ENCODE data around the gene POU2AF1. TPM values are rescaled to one million over a fixed set of nuclear protein-coding genes. Genes with fewer than 3 reads are reported as not detected.

POU2AF1 gene, protein sequence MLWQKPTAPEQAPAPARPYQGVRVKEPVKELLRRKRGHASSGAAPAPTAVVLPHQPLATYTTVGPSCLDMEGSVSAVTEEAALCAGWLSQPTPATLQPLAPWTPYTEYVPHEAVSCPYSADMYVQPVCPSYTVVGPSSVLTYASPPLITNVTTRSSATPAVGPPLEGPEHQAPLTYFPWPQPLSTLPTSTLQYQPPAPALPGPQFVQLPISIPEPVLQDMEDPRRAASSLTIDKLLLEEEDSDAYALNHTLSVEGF
- 1 to 10 TPM; 1.6 to 2.4 TPM for total RNA-seq

DNA sequence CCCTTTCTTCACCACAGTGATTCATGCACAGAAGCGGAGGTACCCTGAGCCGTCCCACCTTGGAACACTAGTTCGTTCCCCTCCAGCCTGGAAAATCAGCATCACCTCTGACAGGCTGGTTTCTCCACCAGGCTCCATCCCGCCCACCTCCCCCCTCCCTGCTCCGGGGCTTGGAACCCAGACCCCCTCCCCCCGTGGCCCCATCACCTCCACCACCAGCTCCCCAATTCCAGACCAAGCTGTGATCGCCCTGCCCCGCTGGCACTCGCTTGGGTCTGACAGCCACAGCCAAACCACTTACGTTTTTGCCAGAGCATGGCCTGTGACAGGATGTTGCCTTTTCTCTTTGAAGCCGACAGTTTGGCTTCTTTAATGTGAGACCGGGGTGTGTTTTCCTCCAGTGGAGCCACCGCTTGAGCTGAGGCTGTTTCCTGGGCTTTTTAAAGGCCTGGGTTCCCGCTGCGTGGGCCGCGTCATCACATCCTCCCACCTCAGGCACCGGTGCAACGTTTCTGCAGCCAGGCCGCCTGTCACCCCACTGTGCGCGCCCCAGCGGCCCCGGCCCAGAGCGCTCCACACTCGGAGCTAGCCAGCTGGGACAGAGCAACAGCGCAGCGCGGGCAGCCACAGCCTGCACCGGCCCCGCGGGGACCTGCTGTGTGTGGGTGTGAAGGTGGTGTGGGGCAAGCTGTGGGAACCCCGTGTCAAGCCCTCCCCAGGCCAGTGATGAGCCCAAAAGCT lies at the start of gene POU2AF1:
POU2AF1 (minus strand) TSS at position 415 of the 741 bp plus-strand sequence; CDS start at position 317, 98 bp downstream.
- H3K9me3 Mint-ChIP-seq = no peaks in the 10 kb centered on the region
- CTCF ChIA-PET = interaction anchor here (0.7 to 3.9 kb wide), 4 partner anchors 10 to 84 kb away, joined by 3 to 12 read pairs (median 3); no protein-coding TSS in a partner anchor
- peak within 1 kb of the TSS; percentile 97 for H3K27ac Mint-ChIP-seq
- no peaks in the 10 kb centered on the region for H3K27me3 Mint-ChIP-seq
- peaks cover 43% of the 10 kb centered on the region for H3K4me1 Mint-ChIP-seq
- POLR2A ChIA-PET = interaction anchor here (0.7 kb wide), 1 partner anchor 50 kb away, joined by 3 read pairs; no protein-coding TSS in a partner anchor
- H3K36me3 Mint-ChIP-seq (ENCODE audit: low read depth) = peaks cover 3% of the 10 kb centered on the region
- peak; percentile 87 for DNase-seq
- peak within 1 kb of the TSS; percentile 70 for H3K4me3 Mint-ChIP-seq

DNA sequence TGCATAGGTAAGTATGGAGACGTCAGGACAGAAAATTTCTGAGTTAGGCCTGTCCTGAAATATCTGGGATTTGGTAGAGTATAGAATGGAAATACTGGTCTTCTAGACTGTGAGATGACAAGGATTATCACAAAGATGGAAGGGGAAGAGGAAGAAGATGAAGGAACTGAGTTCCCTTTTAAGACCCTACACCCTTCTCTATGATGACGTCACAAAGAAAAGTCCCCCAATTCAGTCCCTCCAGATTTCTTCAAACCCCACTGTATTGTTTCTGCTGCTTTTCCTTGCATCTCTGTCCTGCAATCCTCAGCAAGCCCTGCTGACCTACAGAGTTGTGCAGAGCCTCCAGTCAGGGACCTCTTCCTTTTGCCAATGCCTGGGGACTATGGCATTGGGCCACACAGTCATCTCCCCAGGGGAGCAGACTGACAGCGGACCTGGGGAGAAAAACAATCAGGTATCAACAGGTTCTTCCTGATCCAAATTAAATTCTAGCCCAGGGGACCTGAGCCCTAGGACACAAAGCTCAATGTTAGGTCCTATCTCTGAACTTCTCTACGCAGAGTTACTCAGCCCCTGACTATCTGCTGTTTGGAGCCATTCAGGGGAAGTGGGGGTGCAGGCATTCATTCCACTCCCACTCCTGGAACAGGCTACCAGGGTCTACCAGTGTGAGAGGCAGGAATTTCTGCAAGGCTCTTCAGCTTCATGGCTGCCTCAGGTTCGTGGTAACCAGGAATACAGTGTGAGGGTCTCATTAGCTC lies 49.2 kb upstream of the POU2AF1 start:
- H3K27me3 Mint-ChIP-seq = peaks cover 4% of the 10 kb centered on the region
- no peak overlapping the region for H3K4me3 Mint-ChIP-seq
- H3K27ac Mint-ChIP-seq = no peak overlapping the region
- ChIA-PET POLR2A (interaction anchor here (1.0 kb wide), 1 partner anchor 49 kb away, joined by 3 read pairs; the partner anchor contains the start of gene POU2AF1), CTCF (interaction anchor here (0.6 to 5.8 kb wide), 22 partner anchors 9 to 1251 kb away, joined by 3 to 87 read pairs (median 4); partner anchors contain the start of gene POU2AF1)
- no peak for DNase-seq
- H3K36me3 Mint-ChIP-seq (ENCODE audit: low read depth) = no peaks in the 10 kb centered on the region
- H3K4me1 Mint-ChIP-seq = no peaks in the 10 kb centered on the region
- no peaks in the 10 kb centered on the region for H3K9me3 Mint-ChIP-seq

GRCh38 chr11:111427471-111427912 lies 48.4 kb upstream of the POU2AF1 start:
- POLR2A ChIA-PET = no interaction called here
- CTCF ChIA-PET = interaction anchor here (0.9 to 5.8 kb wide), 5 partner anchors 8 to 49 kb away, joined by 3 to 87 read pairs (median 8); partner anchors contain the start of gene POU2AF1
- Mint-ChIP-seq H3K27ac (no peak overlapping the region), H3K27me3 (peaks cover 4% of the 10 kb centered on the region), H3K4me1 (no peaks in the 10 kb centered on the region), H3K4me3 (no peak overlapping the region), H3K9me3 (no peaks in the 10 kb centered on the region), H3K36me3 (ENCODE audit: low read depth) (no peaks in the 10 kb centered on the region)
- DNase-seq = no peak

DNA sequence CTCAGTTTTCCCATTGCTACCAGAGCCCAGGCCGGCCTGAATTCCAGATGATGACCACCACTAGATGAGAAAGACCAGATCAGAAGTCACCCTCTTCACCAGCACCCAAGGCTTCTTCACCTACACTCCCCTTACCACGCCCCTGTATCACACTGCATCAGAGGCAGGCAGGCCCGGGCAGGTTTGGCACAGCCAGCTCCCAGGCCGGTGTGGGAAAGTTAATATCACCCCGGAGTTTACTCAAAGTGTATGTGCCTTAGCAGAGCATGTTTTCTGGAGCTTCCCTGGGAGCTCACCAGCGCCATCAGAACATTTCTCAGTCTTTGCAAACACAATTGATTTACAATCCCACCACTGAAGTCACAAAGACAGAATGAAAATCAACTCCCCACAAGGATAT lies 47.5 kb upstream of the POU2AF1 start:
- H3K27ac Mint-ChIP-seq = no peak overlapping the region
- H3K9me3 Mint-ChIP-seq = no peaks in the 10 kb centered on the region
- H3K36me3 Mint-ChIP-seq (ENCODE audit: low read depth) = no peaks in the 10 kb centered on the region
- H3K4me3 Mint-ChIP-seq = no peak overlapping the region
- peaks cover under 1% of the 10 kb centered on the region for H3K27me3 Mint-ChIP-seq
- no peaks in the 10 kb centered on the region for H3K4me1 Mint-ChIP-seq
- ChIA-PET CTCF (interaction anchor here (0.9 to 5.8 kb wide), 4 partner anchors 9 to 20 kb away, joined by 3 to 87 read pairs (median 6); no protein-coding TSS in a partner anchor), POLR2A (interaction anchor here (0.6 kb wide), 1 partner anchor 138 kb away, joined by 3 read pairs; no protein-coding TSS in a partner anchor)
- DNase-seq = no peak

- Mint-ChIP-seq H3K27ac (no peak overlapping the region), H3K4me1 (peaks cover 6% of the 10 kb centered on the region), H3K9me3 (no peaks in the 10 kb centered on the region), H3K4me3 (no peak overlapping the region), H3K27me3 (no peaks in the 10 kb centered on the region), H3K36me3 (ENCODE audit: low read depth) (no peaks in the 10 kb centered on the region)
- ChIA-PET POLR2A (no interaction called here), CTCF (interaction anchor here (0.6 to 2.9 kb wide), 15 partner anchors 8 to 972 kb away, joined by 3 to 19 read pairs (median 4); no protein-coding TSS in a partner anchor)
- no peak for DNase-seq
Observed at GRCh38 chr11:111423250-111423615, 44.2 kb upstream of the POU2AF1 start.

- Mint-ChIP-seq H3K36me3 (ENCODE audit: low read depth) (no peaks in the 10 kb centered on the region), H3K9me3 (no peaks in the 10 kb centered on the region), H3K27ac (no peak overlapping the region), H3K27me3 (no peaks in the 10 kb centered on the region), H3K4me3 (no peak overlapping the region), H3K4me1 (peaks cover 10% of the 10 kb centered on the region)
- POLR2A ChIA-PET = no interaction called here
- CTCF ChIA-PET = interaction anchor here (0.6 to 2.9 kb wide), 15 partner anchors 9 to 972 kb away, joined by 3 to 19 read pairs (median 4); no protein-coding TSS in a partner anchor
- DNase-seq = peak; percentile 53
Observed at GRCh38 chr11:111422494-111423249, 43.6 kb upstream of the POU2AF1 start.

GRCh38 chr11:111421251-111421650 lies 42.2 kb upstream of the POU2AF1 start:
- Mint-ChIP-seq H3K4me3 (no peak overlapping the region), H3K36me3 (ENCODE audit: low read depth) (no peaks in the 10 kb centered on the region), H3K4me1 (peaks cover 23% of the 10 kb centered on the region), H3K9me3 (no peaks in the 10 kb centered on the region), H3K27ac (no peak overlapping the region), H3K27me3 (no peaks in the 10 kb centered on the region)
- POLR2A ChIA-PET = no interaction called here
- DNase-seq = no peak
- CTCF ChIA-PET = interaction anchor here (2.8 to 10.8 kb wide), 2 partner anchors 8 to 16 kb away, joined by 14 to 87 read pairs; no protein-coding TSS in a partner anchor

- POLR2A ChIA-PET = no interaction called here
Observed at GRCh38 chr11:111419641-111420327, 40.7 kb upstream of the POU2AF1 start.

DNA sequence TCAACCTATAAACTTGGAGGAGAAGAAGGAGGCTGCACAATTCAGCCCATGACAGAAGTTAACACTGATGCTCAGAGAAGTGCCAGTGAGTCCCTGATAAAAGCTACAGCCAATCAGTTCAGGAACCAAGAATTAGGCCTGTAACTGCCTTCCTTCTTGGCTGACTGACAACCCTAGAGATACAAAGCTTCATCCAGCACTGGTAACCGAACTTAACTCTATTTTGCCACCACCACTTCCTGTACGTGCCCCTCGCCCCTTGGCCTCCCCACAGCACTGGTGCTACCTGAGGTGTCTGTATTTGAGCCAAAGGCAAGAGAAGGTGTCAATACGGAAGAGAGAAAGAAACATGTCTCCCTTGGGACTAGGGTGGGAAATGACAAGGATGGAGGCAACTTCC lies 40.1 kb upstream of the POU2AF1 start:
- no peaks in the 10 kb centered on the region for H3K36me3 Mint-ChIP-seq (ENCODE audit: low read depth)
- peaks cover 37% of the 10 kb centered on the region for H3K4me1 Mint-ChIP-seq
- H3K27me3 Mint-ChIP-seq = no peaks in the 10 kb centered on the region
- no peak for DNase-seq
- H3K9me3 Mint-ChIP-seq = no peaks in the 10 kb centered on the region
- ChIA-PET POLR2A (no interaction called here), CTCF (interaction anchor here (0.8 to 10.8 kb wide), 10 partner anchors 10 to 141 kb away, joined by 3 to 87 read pairs (median 4); no protein-coding TSS in a partner anchor)
- no peak overlapping the region for H3K4me3 Mint-ChIP-seq
- H3K27ac Mint-ChIP-seq = no peak overlapping the region

More at GRCh38 chr11:111419641-111420327, 40.7 kb upstream of the POU2AF1 start:
- no peak for DNase-seq
- Mint-ChIP-seq H3K4me1 (peaks cover 31% of the 10 kb centered on the region), H3K4me3 (no peak overlapping the region), H3K9me3 (no peaks in the 10 kb centered on the region), H3K36me3 (ENCODE audit: low read depth) (no peaks in the 10 kb centered on the region), H3K27me3 (no peaks in the 10 kb centered on the region), H3K27ac (no peak overlapping the region)
- CTCF ChIA-PET = interaction anchor here (0.6 to 10.8 kb wide), 9 partner anchors 9 to 358 kb away, joined by 3 to 87 read pairs (median 4); no protein-coding TSS in a partner anchor

GRCh38 chr11:111418436-111418787 lies 39.3 kb upstream of the POU2AF1 start:
- H3K27me3 Mint-ChIP-seq = no peaks in the 10 kb centered on the region
- ChIA-PET POLR2A (no interaction called here), CTCF (interaction anchor here (1.0 to 10.8 kb wide), 9 partner anchors 9 to 119 kb away, joined by 3 to 87 read pairs (median 4); no protein-coding TSS in a partner anchor)
- DNase-seq = no peak
- H3K4me3 Mint-ChIP-seq = no peak overlapping the region
- H3K4me1 Mint-ChIP-seq = peaks cover 41% of the 10 kb centered on the region
- no peaks in the 10 kb centered on the region for H3K9me3 Mint-ChIP-seq
- H3K27ac Mint-ChIP-seq = no peak overlapping the region
- no peaks in the 10 kb centered on the region for H3K36me3 Mint-ChIP-seq (ENCODE audit: low read depth)

GRCh38 chr11:111417766-111418435 lies 38.8 kb upstream of the POU2AF1 start:
- H3K27ac Mint-ChIP-seq = peak overlapping the region; percentile 70
- no peaks in the 10 kb centered on the region for H3K9me3 Mint-ChIP-seq
- peaks cover 43% of the 10 kb centered on the region for H3K4me1 Mint-ChIP-seq
- ChIA-PET CTCF (interaction anchor here (0.7 to 10.8 kb wide), 11 partner anchors 9 to 118 kb away, joined by 3 to 87 read pairs (median 3); no protein-coding TSS in a partner anchor), POLR2A (no interaction called here)
- no peak for DNase-seq
- no peak overlapping the region for H3K4me3 Mint-ChIP-seq
- no peaks in the 10 kb centered on the region for H3K36me3 Mint-ChIP-seq (ENCODE audit: low read depth)
- no peaks in the 10 kb centered on the region for H3K27me3 Mint-ChIP-seq
